GM18507 (cell line): ENCODE measurements around the gene TUBB2B.
"Not testable (repeated sequence)": the region's sequence is repeated elsewhere in the genome, so short reads cannot be mapped to it uniquely, and the experiment has no call there.

Experiments used
- DNase-seq: peaks from one replicate; pipeline ENCODE4 v3.0.0; 2011; ENCODE audit warnings: low read depth; ENCODE audit not compliant: insufficient read length; ENCODE audit errors: extremely low spot score
- FAIRE-seq: peaks from 2 replicates; lab custom pipeline; 2011; peaks lifted over from hg19 to GRCh38; lab: Jason Lieb, UNC

Gene TUBB2B

GRCh38 chr6:3195695-3196497, 31.6 kb downstream of the TUBB2B start:
- FAIRE-seq, result no peak
- DNase-seq, result no peak

GRCh38 chr6:3195420-3195694, 32.1 kb downstream of the TUBB2B start:
- FAIRE-seq (no peak), DNase-seq (no peak)

GRCh38 chr6:3194535-3195419, 32.7 kb downstream of the TUBB2B start:
- FAIRE-seq (no peak), DNase-seq (no peak)

- no peak for FAIRE-seq
- no peak for DNase-seq
These were observed 34.2 kb downstream of the TUBB2B start for GRCh38 chr6:3193102-3193849.

GRCh38 chr6:3190779-3191178, 36.7 kb downstream of the TUBB2B start:
- FAIRE-seq, result no peak

GRCh38 chr6:3190056-3190455, 37.4 kb downstream of the TUBB2B start:
- FAIRE-seq, result no peak
- DNase-seq, result no peak

More at GRCh38 chr6:3190779-3191178, 36.7 kb downstream of the TUBB2B start:
- DNase-seq, result no peak

GRCh38 chr6:3189192-3189591, 38.3 kb downstream of the TUBB2B start:
- not testable (repeated sequence) for DNase-seq, FAIRE-seq

- no peak for DNase-seq
- FAIRE-seq, result no peak
These were observed 39.2 kb downstream of the TUBB2B start for GRCh38 chr6:3188262-3188661.

GRCh38 chr6:3186974-3187382, 40.5 kb downstream of the TUBB2B start:
- DNase-seq, result no peak
- FAIRE-seq, result no peak

GRCh38 chr6:3183066-3183465, 44.4 kb downstream of the TUBB2B start:
- FAIRE-seq (no peak), DNase-seq (no peak)

- FAIRE-seq, result no peak
- DNase-seq, result no peak
These were observed 46.3 kb downstream of the TUBB2B start for GRCh38 chr6:3181105-3181504.

GRCh38 chr6:3179945-3180344, 47.5 kb downstream of the TUBB2B start:
- DNase-seq, FAIRE-seq: not testable (repeated sequence)

- DNase-seq, FAIRE-seq: not testable (repeated sequence)
These were observed 48.8 kb downstream of the TUBB2B start for GRCh38 chr6:3178666-3179065.

GRCh38 chr6:3176562-3177355, 50.7 kb downstream of the TUBB2B start:
- FAIRE-seq (no peak), DNase-seq (no peak)

- FAIRE-seq (no peak), DNase-seq (no peak)
These were observed 51.6 kb downstream of the TUBB2B start for GRCh38 chr6:3175715-3176402.
